ENCODE measurements around the gene RAP1GAP2. TPM values are rescaled to one million over a fixed set of nuclear protein-coding genes. Genes with fewer than 3 reads are reported as not detected.
A peak's percentile ranks its signal among the peaks of the same experiment; 100 is the strongest.

The RAP1GAP2 gene
- total RNA-seq, 1 donor from 2014 or later: 17.0 TPM

DNA sequence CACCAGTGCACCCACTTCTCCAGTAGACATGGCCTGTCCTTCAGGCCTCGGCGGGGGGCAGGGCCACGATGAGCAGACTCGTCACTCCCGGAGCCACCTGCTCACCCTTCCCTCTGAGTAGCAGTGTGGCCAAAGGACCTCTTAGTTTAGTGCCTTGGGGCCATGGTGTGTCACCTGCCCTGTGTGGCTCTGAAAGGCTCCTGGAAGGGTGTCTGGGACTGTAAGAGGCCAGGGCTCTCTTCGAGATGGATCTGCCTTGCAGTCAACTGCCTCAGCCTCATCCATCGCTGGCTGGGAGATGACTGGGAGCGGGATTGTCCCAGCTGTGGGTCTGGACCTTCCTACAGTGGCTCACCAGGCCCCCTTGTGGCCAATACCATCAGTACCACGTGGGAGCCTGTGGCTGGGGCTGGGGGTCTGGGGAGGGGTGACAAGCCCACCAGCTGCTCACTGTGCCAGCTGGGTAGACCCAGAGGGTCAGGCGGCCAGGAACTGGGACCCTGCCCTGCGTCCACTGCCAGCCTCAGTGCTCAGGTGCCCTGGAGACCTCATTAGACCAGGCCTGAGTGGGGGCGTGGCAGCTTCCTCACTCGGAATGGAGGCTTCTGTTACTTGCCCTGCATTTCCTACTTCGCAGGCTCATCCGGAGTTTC, 133.8 kb downstream of the RAP1GAP2 start:
- TF ChIP-seq, protein P1, sequence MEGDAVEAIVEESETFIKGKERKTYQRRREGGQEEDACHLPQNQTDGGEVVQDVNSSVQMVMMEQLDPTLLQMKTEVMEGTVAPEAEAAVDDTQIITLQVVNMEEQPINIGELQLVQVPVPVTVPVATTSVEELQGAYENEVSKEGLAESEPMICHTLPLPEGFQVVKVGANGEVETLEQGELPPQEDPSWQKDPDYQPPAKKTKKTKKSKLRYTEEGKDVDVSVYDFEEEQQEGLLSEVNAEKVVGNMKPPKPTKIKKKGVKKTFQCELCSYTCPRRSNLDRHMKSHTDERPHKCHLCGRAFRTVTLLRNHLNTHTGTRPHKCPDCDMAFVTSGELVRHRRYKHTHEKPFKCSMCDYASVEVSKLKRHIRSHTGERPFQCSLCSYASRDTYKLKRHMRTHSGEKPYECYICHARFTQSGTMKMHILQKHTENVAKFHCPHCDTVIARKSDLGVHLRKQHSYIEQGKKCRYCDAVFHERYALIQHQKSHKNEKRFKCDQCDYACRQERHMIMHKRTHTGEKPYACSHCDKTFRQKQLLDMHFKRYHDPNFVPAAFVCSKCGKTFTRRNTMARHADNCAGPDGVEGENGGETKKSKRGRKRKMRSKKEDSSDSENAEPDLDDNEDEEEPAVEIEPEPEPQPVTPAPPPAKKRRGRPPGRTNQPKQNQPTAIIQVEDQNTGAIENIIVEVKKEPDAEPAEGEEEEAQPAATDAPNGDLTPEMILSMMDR (IDR thresholded peaks at IDR 0.05): peak; percentile 65
- intact Hi-C loops (cut with DNase I): no loop called here
- H3K4me1 ChIP-seq: no peaks in the 10 kb centered on the region
- H3K4me3 ChIP-seq: no peak overlapping the region
- peak; percentile 51 for DNase-seq
- no peak overlapping the region for H3K27ac ChIP-seq
- ATAC-seq: peak; percentile 71 to 75
- H3K27me3 ChIP-seq (ENCODE audit: low read depth): no peaks in the 10 kb centered on the region
- H3K36me3 ChIP-seq: no peaks in the 10 kb centered on the region
- no peaks in the 10 kb centered on the region for H3K9me3 ChIP-seq

DNA sequence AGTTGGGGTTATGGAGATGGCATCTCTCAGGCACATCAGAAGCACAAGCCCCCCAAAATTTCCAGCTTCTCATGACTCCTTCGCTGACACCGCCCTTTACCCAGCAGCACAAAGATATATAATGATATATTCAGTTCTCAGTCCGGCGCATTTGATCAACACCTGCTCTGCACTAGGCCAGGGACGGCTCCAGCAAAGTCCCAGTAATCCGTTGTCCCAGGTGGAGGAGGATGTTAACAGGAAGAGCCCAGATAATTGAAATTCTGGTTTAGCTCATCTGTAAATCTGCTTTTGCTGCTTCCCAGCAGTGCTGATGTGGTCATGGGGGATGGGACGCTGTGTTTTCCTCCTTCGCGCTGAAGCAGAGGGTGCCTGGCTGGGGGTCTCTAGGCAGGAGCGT, 135.6 kb downstream of the RAP1GAP2 start:
- H3K36me3 ChIP-seq: no peaks in the 10 kb centered on the region
- H3K4me3 ChIP-seq: no peak overlapping the region
- H3K27me3 ChIP-seq (ENCODE audit: low read depth): no peaks in the 10 kb centered on the region
- ATAC-seq (no peak), DNase-seq (no peak)
- H3K9me3 ChIP-seq: no peaks in the 10 kb centered on the region
- no peaks in the 10 kb centered on the region for H3K4me1 ChIP-seq
- no peak overlapping the region for H3K27ac ChIP-seq
- intact Hi-C loops (cut with DNase I): no loop called here
- TF ChIP-seq, protein P1 (IDR thresholded peaks at IDR 0.05): no peak

DNA sequence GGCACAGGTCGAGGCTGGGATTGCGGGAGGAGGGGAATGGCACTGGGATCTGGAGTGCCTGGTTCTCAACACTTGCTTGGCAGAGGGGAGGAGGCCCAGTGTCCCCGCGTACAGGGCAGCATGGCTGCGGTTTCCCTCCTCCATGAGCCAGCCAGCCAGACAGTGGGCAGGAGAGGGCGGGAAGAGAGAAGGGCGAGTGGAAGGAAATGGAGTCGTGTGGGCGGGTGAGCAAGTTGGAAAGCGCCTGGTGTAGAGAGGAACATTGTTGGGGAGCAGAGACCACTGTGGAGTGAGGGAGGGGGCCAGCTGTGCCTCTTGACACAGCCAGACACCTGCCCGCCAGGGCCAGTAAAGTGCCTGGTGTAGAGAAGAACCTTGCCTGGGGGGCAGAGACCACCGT, 136.7 kb downstream of the RAP1GAP2 start:
- Histone ChIP-seq H3K27ac (no peak overlapping the region), H3K9me3 (no peaks in the 10 kb centered on the region), H3K27me3 (ENCODE audit: low read depth) (no peaks in the 10 kb centered on the region), H3K4me3 (no peak overlapping the region), H3K4me1 (no peaks in the 10 kb centered on the region), H3K36me3 (no peaks in the 10 kb centered on the region)
- DNase-seq: no peak
- intact Hi-C loops (cut with DNase I): no loop called here
- TF ChIP-seq, protein P1 (IDR thresholded peaks at IDR 0.05): no peak
- no peak for ATAC-seq

DNA sequence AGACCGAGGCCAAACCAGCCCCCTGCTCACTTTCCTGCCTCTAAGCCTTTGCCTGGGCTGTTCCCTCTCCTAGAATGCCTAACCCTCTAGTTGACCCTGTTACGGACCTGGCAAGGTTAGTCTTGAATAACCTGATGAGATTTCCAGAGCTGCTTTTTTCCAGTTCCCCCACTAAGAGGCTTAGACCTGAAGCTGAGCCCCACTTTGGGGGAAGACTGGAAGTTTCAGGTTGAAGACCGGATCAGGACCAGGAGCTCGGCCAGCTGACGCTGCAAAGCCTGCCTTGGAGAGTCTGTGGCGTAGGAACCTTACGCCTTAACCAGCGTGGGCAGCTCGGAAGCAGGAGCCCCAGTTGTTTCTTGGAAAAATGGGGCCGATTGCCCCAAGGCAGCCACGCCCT, 137.4 kb downstream of the RAP1GAP2 start:
- Histone ChIP-seq H3K27ac (no peak overlapping the region), H3K4me3 (no peak overlapping the region), H3K36me3 (no peaks in the 10 kb centered on the region), H3K4me1 (no peaks in the 10 kb centered on the region), H3K27me3 (ENCODE audit: low read depth) (no peaks in the 10 kb centered on the region), H3K9me3 (no peaks in the 10 kb centered on the region)
- intact Hi-C loops (cut with DNase I): no loop called here
- DNase-seq (no peak), ATAC-seq (no peak)
- TF ChIP-seq, protein P1 (IDR thresholded peaks at IDR 0.05): no peak

DNA sequence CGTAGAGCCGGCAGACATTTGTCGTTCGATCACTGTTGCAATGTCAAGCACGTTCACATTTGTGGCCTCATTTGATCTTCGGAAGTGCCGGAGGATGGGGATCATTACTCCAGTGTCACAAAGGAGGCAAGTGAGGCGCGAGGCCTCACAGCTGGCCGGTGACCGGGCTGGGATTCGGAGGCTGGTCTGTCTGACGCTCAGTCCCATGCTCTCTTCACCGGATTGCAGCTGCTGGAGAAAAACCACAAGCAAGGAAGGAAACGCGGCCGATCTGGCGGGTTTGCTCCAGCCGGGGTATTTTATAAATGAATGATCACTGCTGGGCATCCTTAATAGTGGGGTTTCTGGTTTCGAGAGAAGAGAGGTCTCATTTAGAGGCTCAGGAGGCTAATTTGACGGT, 139.4 kb downstream of the RAP1GAP2 start:
- H3K4me3 ChIP-seq: no peak overlapping the region
- H3K4me1 ChIP-seq: no peaks in the 10 kb centered on the region
- H3K9me3 ChIP-seq: no peaks in the 10 kb centered on the region
- H3K27me3 ChIP-seq (ENCODE audit: low read depth): no peaks in the 10 kb centered on the region
- ATAC-seq: no peak
- intact Hi-C loops (cut with DNase I): no loop called here
- TF ChIP-seq, protein P1 (IDR thresholded peaks at IDR 0.05): no peak
- DNase-seq: no peak
- no peak overlapping the region for H3K27ac ChIP-seq
- H3K36me3 ChIP-seq: no peaks in the 10 kb centered on the region

All from lower lobe of right lung (tissue), 2 donors.